Adrenal gland (tissue), 12 donors: ENCODE data around the gene P2RX6. TPM values are rescaled to one million over a fixed set of nuclear protein-coding genes. Genes with fewer than 3 reads are reported as not detected.

Source experiments
- DNase-seq, 7 donors: peaks; one replicate each; pipeline ENCODE4 v3.0.0-alpha.2; 2019 to 2020
- H3K27ac ChIP-seq, 5 donors: fragments of 200-600 bp; sonication (generic) in 4 of 5; 1 replicate in 3 of 5; 2 replicates in 2 of 5; pipeline versions ENCODE4 v1.5.1 to v1.8.0; 2016 to 2020; ENCODE audit warnings: mild to moderate bottlenecking in 1 of 5
- H3K27me3 ChIP-seq: fragments of 200-600 bp; 2 replicates; pipeline ENCODE4 v1.8.0; 2021
- H3K36me3 ChIP-seq, 2 donors: fragments of 200-600 bp; replicated peaks in 1 of 2; 1 replicate in 1 of 2; 2 replicates in 1 of 2; pipeline versions ENCODE4 v1.5.1 to v1.8.0; 2018 to 2022
- H3K4me1 ChIP-seq, 2 donors: fragments of 200-600 bp; replicated peaks in 1 of 2; 1 replicate in 1 of 2; 2 replicates in 1 of 2; pipeline versions ENCODE4 v1.5.1 to v1.8.0; 2018 to 2021
- H3K4me3 ChIP-seq, 4 donors: fragments of 200-600 bp; sonication (generic) in 3 of 4; one replicate each; pipeline ENCODE4 v1.5.1; 2016 to 2018
- H3K9me3 ChIP-seq, 3 donors: fragments of 200-600 bp; sonication (generic) in 1 of 3; replicated peaks in 1 of 3; 1 replicate in 2 of 3; 2 replicates in 1 of 3; pipeline versions ENCODE4 v1.5.1 to v1.8.0; 2016 to 2021
- CTCF ChIP-seq, 6 experiments: fragments of 450-650 bp in 4 of 6; fragments of 200-600 bp in 2 of 6; sonication (generic) in 1 of 6; IDR thresholded peaks; 1 replicate in 5 of 6; 2 replicates in 1 of 6; pipeline versions ENCODE4 v1.5.1 to v1.8.0; 2016 to 2021; ENCODE audit warnings: antibody characterized with exemption in 6 of 6, mild to moderate bottlenecking in 2 of 6, moderate library complexity in 1 of 6
- POLR2A ChIP-seq, 2 donors: fragments of 450-650 bp; IDR thresholded peaks; one replicate each; pipeline ENCODE4 v1.6.1; 2017; ENCODE audit warnings: antibody characterized with exemption in 2 of 2, mild to moderate bottlenecking in 2 of 2, moderate library complexity in 1 of 2
- WGBS, 4 donors: extraction: QIAGEN DNeasy Blood & Tissue Kit in 2 of 4; methylation state at CpG; one replicate each; pipeline versions ENCODE4 v1.1.5 to v1.1.7; 2013 to 2017; 5-methylcytosine and 5-hydroxymethylcytosine counted together
- intact Hi-C, 2 donors: fragments of 100-400 bp; cut with DNase I; formaldehyde crosslinking; loops; one replicate each; pipeline versions ENCODE4 v1.14.1 to v1.15.0; 2022 to 2023
- polyA plus RNA-seq, 3 donors: library from polyadenylated mRNA; stranded (reverse); fragments of 200-250 nt in 2 of 3; fragments of 350-450 nt in 1 of 3; fragmentation: Illumina TruSeq in 1 of 3; extraction: RNeasy Lipid Tissue Mini Kit (QIAGEN cat#74804) in 1 of 3; gene quantifications; one replicate each; pipeline ENCODE4 v1.2.3, GENCODE V29; 2013 to 2014
- total RNA-seq, 9 donors: library from RNA; depleted of rRNA in 4 of 9; stranded (reverse); fragments of >200 nt in 4 of 9; fragments of 120-200 nt in 1 of 9; fragmentation: NEBNext Ultra II Directional in 1 of 9; extraction: Animal tissue kit (Norgen Biotek cat#: 25700) in 1 of 9; gene quantifications; one replicate each; pipeline versions ENCODE4 v1.1.0 to v1.2.4, GENCODE V29; 2013 to 2023
- donor health status: healthy with polysubstance abuse.
- donor health status: Bipolar disorder and iron deficiency.
- donor health status: DM: yes; HTN: yes; CAD: no.
- donor health status: DM: no; HTN: no; CAD: no.
- donor health status: DM: no; HTN: no; CAD: no.
- donor health status: DM: yes; HTN: yes; CAD: no.

Gene P2RX6
- total and polyA plus RNA-seq, 12 donors: 1.7 to 11.9 (median 4.4) TPM

DNA sequence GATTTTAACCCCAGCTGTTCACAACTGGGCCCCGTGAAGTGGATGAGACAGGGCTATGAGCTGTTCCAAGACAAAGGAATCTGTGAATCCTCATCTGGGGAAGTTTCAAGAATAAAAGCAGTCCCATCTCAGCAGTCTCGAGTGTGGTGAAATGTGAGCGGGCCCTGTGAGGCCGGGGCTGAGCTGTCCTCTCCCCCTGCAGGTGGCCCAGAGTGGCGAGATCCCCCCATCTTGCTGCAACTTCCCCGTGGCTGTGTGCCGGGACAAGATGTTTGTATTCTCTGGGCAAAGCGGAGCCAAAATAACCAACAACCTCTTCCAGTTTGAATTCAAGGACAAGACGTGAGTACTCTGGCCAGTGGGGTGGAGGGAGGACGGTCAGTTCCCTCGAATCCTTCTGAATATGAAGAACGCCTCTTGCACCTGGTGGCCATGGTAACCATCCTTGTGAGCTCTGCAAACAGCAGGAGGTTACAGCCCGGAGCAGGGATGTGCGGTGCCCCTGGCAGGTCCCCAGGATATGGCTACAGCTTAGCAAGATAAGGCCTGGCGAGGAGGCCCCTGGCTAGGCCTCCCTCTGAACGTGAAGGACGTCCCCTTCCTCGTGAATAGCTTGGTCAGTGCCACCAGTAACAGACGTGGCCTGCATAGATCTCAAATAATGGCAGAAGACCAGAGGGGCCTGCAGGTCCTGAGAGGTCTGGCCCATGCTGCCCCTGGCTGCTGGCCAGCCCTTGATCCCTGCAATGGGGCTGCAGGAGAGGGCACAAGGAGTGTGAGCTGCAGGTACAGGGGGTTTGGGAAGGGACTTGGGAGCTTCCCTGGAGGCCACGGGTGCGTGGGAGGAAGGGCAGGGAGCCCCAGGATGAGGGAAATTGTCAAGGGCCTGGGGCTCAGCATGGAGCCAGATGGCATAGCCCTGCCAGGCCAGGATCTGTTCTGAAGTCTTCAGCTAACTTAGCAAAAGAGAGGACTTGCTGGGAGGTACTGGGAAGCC is 24.5 kb upstream of the P2RX6 start:
- Histone ChIP-seq H3K36me3 (peaks cover 0 to 69% of the 10 kb centered on the region in 2 donors), H3K27ac (no peak overlapping the region), H3K4me3 (no peak overlapping the region), H3K9me3 (no peaks in the 10 kb centered on the region), H3K4me1 (no peaks in the 10 kb centered on the region), H3K27me3 (no peaks in the 10 kb centered on the region)
- DNase-seq: no peak
- WGBS, 4 donors: 80 to 88% (median 84%) methylated on average over 13 to 21 of the region's 21 CpGs
- TF ChIP-seq POLR2A (IDR thresholded peaks at IDR 0.05) (no peak), CTCF (IDR thresholded peaks at IDR 0.05) (no peak)
- intact Hi-C loops: no loop called here

- WGBS, 4 donors: 90 to 95% (median 92%) methylated on average over 4 to 24 of the region's 24 CpGs
- Histone ChIP-seq H3K4me3 (no peak overlapping the region), H3K4me1 (no peaks in the 10 kb centered on the region), H3K36me3 (peaks cover 0 to 69% of the 10 kb centered on the region in 2 donors), H3K9me3 (no peaks in the 10 kb centered on the region), H3K27ac (no peak overlapping the region), H3K27me3 (no peaks in the 10 kb centered on the region)
- no peak for DNase-seq
- TF ChIP-seq CTCF (IDR thresholded peaks at IDR 0.05) (no peak), POLR2A (IDR thresholded peaks at IDR 0.05) (no peak)
- intact Hi-C loops: no loop called here
Measured at GRCh38 chr22:20991252-20992055, 23.5 kb upstream of the P2RX6 start.

GRCh38 chr22:20992056-20992442 is 22.9 kb upstream of the P2RX6 start:
- peaks cover 0 to 63% of the 10 kb centered on the region in 2 donors for H3K36me3 ChIP-seq
- no peaks in the 10 kb centered on the region for H3K9me3 ChIP-seq
- TF ChIP-seq POLR2A (IDR thresholded peaks at IDR 0.05) (no peak), CTCF (IDR thresholded peaks at IDR 0.05) (no peak)
- no peaks in the 10 kb centered on the region for H3K27me3 ChIP-seq
- WGBS, 4 donors: 40 to 94% (median 87%) methylated on average over 1 to 7 of the region's 7 CpGs
- H3K4me1 ChIP-seq: no peaks in the 10 kb centered on the region
- intact Hi-C loops: no loop called here
- H3K4me3 ChIP-seq: no peak overlapping the region
- H3K27ac ChIP-seq: no peak overlapping the region
- no peak for DNase-seq
